Left renal pelvis (tissue), 4 donors: Measurements from ENCODE around the gene KRT4. TPM values are rescaled to one million over a fixed set of nuclear protein-coding genes. Genes with fewer than 3 reads are reported as not detected.
"Not testable (repeated sequence)": the region's sequence is repeated elsewhere in the genome, so short reads cannot be mapped to it uniquely, and the experiment has no call there.

Experiments used
- DNase-seq, 4 donors: peaks; one replicate each; pipeline ENCODE4 v3.0.0-alpha.2; 2013; ENCODE audit warnings: low read depth in 4 of 4, low spot score in 3 of 4
- polyA plus RNA-seq, 4 donors: library from polyadenylated mRNA; unstranded; fragments of 120-200 nt; gene quantifications; one replicate each; pipeline ENCODE4 v1.2.1, GENCODE V29; 2013; ENCODE audit not compliant: insufficient read length in 4 of 4

Gene KRT4
- polyA plus RNA-seq, 4 donors, result 0.17 to 2.7 (median 0.65) TPM

- DNase-seq, result not testable (repeated sequence)
Observed at GRCh38 chr12:52795332-52795674, 18.6 kb downstream of the KRT4 start.

DNA sequence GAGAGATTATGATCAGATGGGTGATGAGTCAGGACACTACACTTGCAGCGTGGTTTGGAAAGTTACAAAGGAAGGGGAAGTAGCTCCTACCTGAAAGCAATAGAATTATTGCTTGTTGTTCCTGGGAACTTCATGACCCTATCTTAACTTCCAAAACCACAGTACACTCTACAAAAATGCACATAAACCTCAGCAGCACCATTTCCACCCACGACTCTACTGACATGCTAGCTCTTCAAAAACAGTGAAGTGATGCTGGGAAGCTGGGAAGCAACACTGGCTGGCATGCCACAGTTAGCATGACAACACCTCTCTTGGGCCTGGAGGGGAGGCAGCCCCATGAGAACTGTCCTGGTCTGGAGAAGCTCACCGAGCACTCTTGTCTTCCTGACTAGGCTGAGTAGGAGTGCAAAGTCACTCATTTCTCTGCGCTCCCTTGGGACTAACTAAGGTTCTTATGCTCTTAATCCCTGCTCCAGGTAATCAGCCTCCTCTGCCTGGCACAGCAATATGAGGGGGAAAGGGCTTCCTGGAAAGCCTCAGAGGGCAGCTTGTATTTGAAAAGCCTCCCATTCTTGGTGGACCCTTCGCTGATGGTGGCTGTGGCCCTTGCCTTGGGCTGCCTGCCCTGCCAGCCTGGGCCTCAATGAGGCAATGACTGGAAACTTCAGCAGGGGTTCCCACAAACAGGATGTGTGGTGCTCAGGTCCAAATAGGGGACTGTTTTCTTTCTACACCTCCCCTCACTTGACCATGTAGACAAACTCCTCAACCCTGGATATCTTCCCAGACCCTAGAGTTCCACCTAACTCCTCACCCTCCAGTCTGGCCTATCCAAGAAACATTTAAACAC lies 19.2 kb downstream of the KRT4 start:
- no peak for DNase-seq

DNA sequence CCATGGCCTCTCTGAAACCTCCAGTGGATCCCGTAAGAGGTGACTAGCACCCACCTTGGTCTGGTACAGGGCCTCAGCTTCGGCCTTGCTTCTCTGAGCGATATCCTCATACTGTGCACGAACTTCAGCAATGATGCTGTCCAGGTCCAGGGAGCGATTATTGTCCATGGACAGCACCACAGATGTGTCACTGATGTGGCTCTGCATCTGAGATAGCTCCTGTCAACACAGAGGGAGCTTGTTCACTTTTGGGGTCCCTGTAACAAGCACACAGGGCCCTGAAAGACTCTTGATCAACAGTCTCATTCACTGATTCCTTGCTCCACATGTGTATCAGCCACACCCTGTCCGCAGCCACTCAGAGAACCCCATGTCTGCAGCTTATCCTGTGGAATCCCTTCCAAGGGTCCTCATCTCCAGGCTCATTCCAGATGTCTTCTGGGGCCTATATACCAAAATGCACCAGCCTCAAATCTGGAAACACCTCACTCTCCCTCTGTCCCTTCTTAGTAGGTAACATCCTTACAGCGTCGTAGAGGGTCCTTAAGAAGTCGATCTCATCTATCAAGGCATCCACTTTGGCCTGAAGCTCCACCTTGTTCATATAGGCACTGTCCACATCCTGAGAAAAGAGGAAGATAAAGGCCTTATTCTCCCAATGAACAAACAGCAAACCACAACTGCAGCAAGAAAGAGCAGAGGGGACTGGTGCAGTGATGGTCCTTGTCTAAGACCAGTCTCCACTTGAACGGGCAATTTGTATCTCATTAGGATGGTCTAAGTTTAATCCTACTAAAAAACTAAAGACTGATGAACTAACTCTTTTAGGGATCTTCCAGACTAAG lies 21.5 kb downstream of the KRT4 start:
- DNase-seq, result no peak

DNA sequence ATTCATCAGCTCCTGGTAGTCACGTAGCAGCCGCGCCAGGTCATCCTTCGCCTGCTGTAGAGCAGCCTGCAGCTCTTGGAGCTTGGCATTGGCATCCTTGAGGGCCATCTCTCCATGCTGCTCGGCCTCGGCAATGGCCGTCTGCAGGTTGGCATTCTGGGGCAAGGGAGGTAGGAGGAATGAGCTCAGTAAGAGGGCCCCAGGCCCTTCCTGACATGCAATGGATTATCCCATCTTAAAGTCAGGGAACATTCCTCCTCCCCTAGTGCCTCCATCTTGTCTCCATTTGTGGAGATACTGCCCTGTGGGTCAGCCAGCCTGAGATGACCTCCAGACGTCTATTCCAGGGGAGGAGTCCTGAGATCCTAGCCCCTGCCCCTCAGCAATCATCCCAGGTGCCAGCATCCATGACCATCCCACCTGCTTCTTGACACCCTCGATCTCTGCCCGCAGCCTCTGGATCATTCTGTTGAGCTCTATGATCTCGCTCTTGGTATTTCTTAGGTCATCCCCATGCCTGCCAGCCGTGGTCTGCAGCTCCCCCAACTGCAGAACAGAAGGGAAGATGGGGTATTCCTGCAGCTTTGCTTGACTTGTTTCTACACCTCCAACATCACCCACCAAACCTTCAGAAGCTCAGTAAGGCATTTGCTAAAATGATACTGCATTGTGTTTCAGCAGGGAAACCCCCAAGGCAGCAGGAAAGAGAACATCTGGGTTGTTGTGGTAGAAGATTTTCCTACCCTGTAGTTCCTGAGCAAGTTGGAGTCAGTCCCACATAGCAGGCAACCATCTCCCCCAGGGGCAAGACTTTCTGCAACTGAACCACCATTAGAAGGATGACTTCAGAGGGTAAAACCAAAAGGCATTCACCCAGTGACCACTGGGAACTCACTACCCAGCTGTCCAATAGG lies 22.4 kb downstream of the KRT4 start:
- no peak for DNase-seq

- DNase-seq, result no peak
Observed at GRCh38 chr12:52790427-52791270, 23.3 kb downstream of the KRT4 start.

- peak in 1 of 4 donors; percentile 21 for DNase-seq
Observed at GRCh38 chr12:52789637-52790426, 24.1 kb downstream of the KRT4 start.

- no peak for DNase-seq
Observed at GRCh38 chr12:52788876-52789636, 24.9 kb downstream of the KRT4 start.

DNA sequence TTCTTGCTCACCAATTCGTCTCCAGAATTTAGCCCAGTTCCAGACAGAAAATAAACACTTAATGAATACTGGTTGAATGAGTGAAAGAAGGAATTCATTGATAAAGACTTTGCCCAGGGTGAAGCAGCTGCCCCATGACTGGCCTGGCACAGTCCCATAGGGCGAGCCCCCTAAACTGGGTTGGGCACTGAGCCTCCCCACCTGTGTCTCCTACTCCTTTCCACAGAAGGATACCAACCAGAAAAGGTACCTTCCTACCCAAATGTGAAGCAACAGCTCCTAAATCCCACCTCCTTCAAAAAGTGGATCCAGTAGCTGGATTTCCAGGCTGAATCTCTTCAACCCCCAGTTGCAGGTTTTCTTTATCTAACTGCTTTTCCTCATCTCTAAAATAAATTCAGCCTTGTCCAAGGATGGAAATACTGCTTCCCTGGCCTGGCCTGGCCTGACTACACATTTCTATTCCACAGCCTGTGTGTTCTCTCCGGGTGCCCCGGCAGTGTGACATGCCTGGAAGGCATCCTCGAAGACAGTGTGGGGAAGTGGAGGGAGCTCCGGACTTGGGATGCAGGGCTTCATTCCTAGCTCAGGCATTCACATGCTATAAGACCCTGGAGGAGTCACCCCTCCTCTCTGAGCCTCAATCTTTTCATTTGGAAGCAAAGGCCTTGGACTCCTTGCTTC lies 25.6 kb downstream of the KRT4 start:
- DNase-seq, result no peak

GRCh38 chr12:52787324-52788191 lies 26.4 kb downstream of the KRT4 start:
- no peak for DNase-seq

DNA sequence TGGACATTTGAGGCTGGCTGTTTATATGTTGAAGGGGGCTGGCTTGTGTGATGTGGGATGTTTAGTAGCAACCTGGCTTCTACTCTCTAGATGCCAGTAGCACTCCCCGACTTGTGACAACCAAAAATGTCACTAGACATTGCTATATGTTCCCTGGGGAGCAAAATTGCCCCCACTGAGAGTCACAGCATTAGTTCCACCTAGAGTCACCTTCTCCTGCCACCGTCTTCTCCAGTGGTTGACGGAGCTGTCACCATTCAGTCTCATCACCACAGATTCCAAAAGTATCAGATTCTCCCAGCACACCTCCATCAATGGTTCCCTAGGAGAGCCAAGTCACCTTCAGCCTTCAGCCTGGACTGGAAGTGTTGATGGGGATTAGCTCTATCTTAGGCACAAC lies 29.0 kb downstream of the KRT4 start:
- no peak for DNase-seq

GRCh38 chr12:52783563-52784316 lies 30.2 kb downstream of the KRT4 start:
- no peak for DNase-seq

DNA sequence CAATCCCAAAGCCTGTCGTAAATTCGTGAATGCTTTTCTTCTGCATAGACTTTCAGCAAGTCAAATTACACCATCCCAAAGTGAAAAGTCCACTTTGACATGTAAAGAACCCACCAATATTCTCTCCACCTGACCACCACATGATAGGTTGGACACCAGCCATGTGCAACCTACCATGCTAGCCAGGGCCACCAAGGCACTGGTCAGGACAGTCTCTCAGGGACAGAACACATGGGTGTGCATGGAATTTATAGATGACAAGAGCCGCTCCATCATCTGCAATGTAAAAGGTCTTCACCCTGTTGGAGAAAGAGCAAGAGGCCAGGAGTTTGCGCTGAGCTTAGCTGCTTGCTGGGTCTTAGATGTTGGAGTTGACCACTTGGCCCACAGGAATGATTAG lies 31.4 kb downstream of the KRT4 start:
- no peak for DNase-seq

GRCh38 chr12:52781399-52782082 lies 32.4 kb downstream of the KRT4 start:
- no peak for DNase-seq

GRCh38 chr12:52779914-52780313 lies 34.0 kb downstream of the KRT4 start:
- DNase-seq, result no peak

DNA sequence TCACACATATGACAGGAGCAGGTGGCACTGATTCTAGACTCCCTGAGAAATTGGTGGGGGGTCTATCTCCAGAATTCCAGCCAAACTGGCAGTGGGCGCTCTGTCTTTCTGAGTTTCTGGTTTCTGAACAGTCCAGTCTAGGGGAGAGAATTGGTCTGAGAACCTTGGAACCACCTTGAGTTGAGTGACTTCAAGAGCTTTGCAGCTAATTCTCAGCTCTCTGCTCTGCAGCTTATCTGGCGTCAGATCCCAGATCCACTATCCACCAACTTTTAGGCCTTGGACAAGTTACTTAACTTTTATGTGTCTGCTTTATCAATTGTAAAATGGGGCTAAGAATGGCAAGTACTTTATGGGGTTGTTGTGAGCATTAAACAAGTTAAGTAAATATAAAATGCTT lies 35.1 kb downstream of the KRT4 start:
- no peak for DNase-seq

- no peak for DNase-seq
Observed at GRCh38 chr12:52777566-52777965, 36.4 kb downstream of the KRT4 start.
